ENCODE data around the gene FAM98A. TPM values are rescaled to one million over a fixed set of nuclear protein-coding genes. Genes with fewer than 3 reads are reported as not detected.

The FAM98A gene
- total RNA-seq, 1 experiment from 2014 or later: 22.4 TPM

GRCh38 chr2:33616873-33617272, 17.8 kb upstream of the FAM98A start:
- POLR2A ChIA-PET (ENCODE audit: unreplicated experiment): no interaction called here
- Histone ChIP-seq H3K27me3 (ENCODE audit: low read length) (no peaks in the 10 kb centered on the region), H3K9ac (ENCODE audit: low read length) (no peak overlapping the region), H3K36me3 (ENCODE audit: low read depth, low read length) (no peaks in the 10 kb centered on the region), H2AFZ (ENCODE audit: low read length) (no peak overlapping the region), H4K20me1 (ENCODE audit: low read length) (no peaks in the 10 kb centered on the region), H3K79me2 (ENCODE audit: low read length) (no peaks in the 10 kb centered on the region), H3F3A (ENCODE audit: low read length, unreplicated experiment) (no peaks in the 10 kb centered on the region), H3K9me3 (ENCODE audit: low read length) (peaks cover 14% of the 10 kb centered on the region; the same call in 1 of the 2 replicates), H3K4me1 (ENCODE audit: insufficient read depth, low read length) (no peaks in the 10 kb centered on the region), H3K27ac (ENCODE audit: low read length) (no peak overlapping the region), H3K4me2 (ENCODE audit: low read length) (no peak overlapping the region), H3K9me2 (replicated peaks; ENCODE audit: low read length) (no peaks in the 10 kb centered on the region), H3K4me3 (ENCODE audit: low read length) (no peak overlapping the region)
- ATAC-seq (no peak), DNase-seq (no peak)
- CTCF ChIA-PET: no interaction called here
- intact Hi-C loops (cut with micrococcal nuclease): no loop called here
- no TSS peak for BruUV-seq (replicated peaks)
- TF ChIP-seq EZH2phosphoT487 (IDR thresholded peaks at IDR 0.05; ENCODE audit: borderline replicate concordance, low read length) (no peak), EZH2 (IDR thresholded peaks at IDR 0.05; ENCODE audit: low read length, unreplicated experiment) (no peak), CTCF (conservative IDR thresholded peaks at IDR 0.05; ENCODE audit: low read depth, low read length) (no peak)

- H3F3A ChIP-seq (ENCODE audit: low read length, unreplicated experiment): no peaks in the 10 kb centered on the region
- no peaks in the 10 kb centered on the region for H3K36me3 ChIP-seq (ENCODE audit: low read depth, low read length)
- peaks cover 10% of the 10 kb centered on the region for H3K9me3 ChIP-seq (ENCODE audit: low read length)
- H3K27ac ChIP-seq (ENCODE audit: low read length): no peak overlapping the region
- no peak overlapping the region for H2AFZ ChIP-seq (ENCODE audit: low read length)
- no peak overlapping the region for H3K9ac ChIP-seq (ENCODE audit: low read length)
- DNase-seq (no peak), ATAC-seq (no peak)
- H3K9me2 ChIP-seq (replicated peaks; ENCODE audit: low read length): no peaks in the 10 kb centered on the region
- no peaks in the 10 kb centered on the region for H3K27me3 ChIP-seq (ENCODE audit: low read length)
- intact Hi-C loops (cut with micrococcal nuclease): no loop called here
- ChIA-PET POLR2A (ENCODE audit: unreplicated experiment) (no interaction called here), CTCF (no interaction called here)
- TF ChIP-seq EZH2 (IDR thresholded peaks at IDR 0.05; ENCODE audit: low read length, unreplicated experiment): no peak
- TF ChIP-seq CTCF (conservative IDR thresholded peaks at IDR 0.05; ENCODE audit: low read depth, low read length): no peak
- no peak for TF ChIP-seq EZH2phosphoT487 (IDR thresholded peaks at IDR 0.05; ENCODE audit: borderline replicate concordance, low read length)
- H3K79me2 ChIP-seq (ENCODE audit: low read length): no peaks in the 10 kb centered on the region
- H3K4me2 ChIP-seq (ENCODE audit: low read length): no peak overlapping the region
- H3K4me1 ChIP-seq (ENCODE audit: insufficient read depth, low read length): no peaks in the 10 kb centered on the region
- H3K4me3 ChIP-seq (ENCODE audit: low read length): no peak overlapping the region
- H4K20me1 ChIP-seq (ENCODE audit: low read length): no peaks in the 10 kb centered on the region
- BruUV-seq (replicated peaks): no TSS peak
Observed at GRCh38 chr2:33614190-33614589, 15.1 kb upstream of the FAM98A start.

- ChIA-PET CTCF (no interaction called here), POLR2A (ENCODE audit: unreplicated experiment) (no interaction called here)
- no peaks in the 10 kb centered on the region; the same call in 1 of the 2 replicates for H3K9me3 ChIP-seq (ENCODE audit: low read length)
- H3K9ac ChIP-seq (ENCODE audit: low read length): no peak overlapping the region
- no TSS peak for BruUV-seq (replicated peaks)
- no peak overlapping the region for H2AFZ ChIP-seq (ENCODE audit: low read length)
- H3K4me1 ChIP-seq (ENCODE audit: insufficient read depth, low read length): no peaks in the 10 kb centered on the region
- H3K9me2 ChIP-seq (replicated peaks; ENCODE audit: low read length): no peaks in the 10 kb centered on the region
- no peaks in the 10 kb centered on the region for H4K20me1 ChIP-seq (ENCODE audit: low read length)
- H3F3A ChIP-seq (ENCODE audit: low read length, unreplicated experiment): no peaks in the 10 kb centered on the region
- no peaks in the 10 kb centered on the region for H3K27me3 ChIP-seq (ENCODE audit: low read length)
- no peak overlapping the region for H3K4me2 ChIP-seq (ENCODE audit: low read length)
- no peaks in the 10 kb centered on the region for H3K79me2 ChIP-seq (ENCODE audit: low read length)
- no peak overlapping the region for H3K27ac ChIP-seq (ENCODE audit: low read length)
- TF ChIP-seq CTCF (conservative IDR thresholded peaks at IDR 0.05; ENCODE audit: low read depth, low read length): no peak
- no peak for TF ChIP-seq EZH2 (IDR thresholded peaks at IDR 0.05; ENCODE audit: low read length, unreplicated experiment)
- no peak for TF ChIP-seq EZH2phosphoT487 (IDR thresholded peaks at IDR 0.05; ENCODE audit: borderline replicate concordance, low read length)
- intact Hi-C loops (cut with micrococcal nuclease): no loop called here
- DNase-seq: no peak
- H3K36me3 ChIP-seq (ENCODE audit: low read depth, low read length): no peaks in the 10 kb centered on the region
- no peak for ATAC-seq
- no peak overlapping the region for H3K4me3 ChIP-seq (ENCODE audit: low read length)
Observed at GRCh38 chr2:33607905-33608304, 8.8 kb upstream of the FAM98A start.
